ENCODE measurements around the gene KRTAP9-1.
"Not testable (repeated sequence)": the region's sequence is repeated elsewhere in the genome, so short reads cannot be mapped to it uniquely, and the experiment has no call there.

KRTAP9-1 gene

DNA sequence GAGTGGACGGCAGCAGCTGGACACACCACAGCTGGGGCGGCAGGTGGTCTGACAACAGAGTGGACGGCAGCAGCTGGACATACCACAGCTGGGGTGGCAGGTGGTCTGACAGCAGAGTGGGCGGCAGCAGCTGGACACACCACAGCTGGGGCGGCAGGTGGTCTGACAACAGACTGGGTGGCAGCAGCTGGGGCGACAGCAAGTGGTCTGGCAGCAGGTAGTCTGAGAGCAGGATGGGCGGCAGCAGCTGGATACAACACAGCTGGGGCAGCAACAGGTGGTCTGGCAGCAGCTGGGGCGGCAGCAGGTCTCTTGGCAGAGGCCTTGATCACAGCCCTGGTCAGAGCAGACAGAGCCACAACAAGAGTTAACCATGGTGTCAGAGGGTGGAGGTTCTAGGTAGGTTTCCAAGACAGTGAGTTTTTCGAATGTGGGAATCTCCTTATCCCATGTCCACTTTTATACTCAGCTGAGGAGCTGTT is 5.2 kb upstream of the KRTAP9-1 start, which contains the start of gene KRTAP4-1:
Gene KRTAP4-1, minus strand, starts transcription at position 432 of the 482 bp plus-strand sequence. Its CDS starts 57 bp downstream, at position 375.
- DNase-seq, result no peak

DNA sequence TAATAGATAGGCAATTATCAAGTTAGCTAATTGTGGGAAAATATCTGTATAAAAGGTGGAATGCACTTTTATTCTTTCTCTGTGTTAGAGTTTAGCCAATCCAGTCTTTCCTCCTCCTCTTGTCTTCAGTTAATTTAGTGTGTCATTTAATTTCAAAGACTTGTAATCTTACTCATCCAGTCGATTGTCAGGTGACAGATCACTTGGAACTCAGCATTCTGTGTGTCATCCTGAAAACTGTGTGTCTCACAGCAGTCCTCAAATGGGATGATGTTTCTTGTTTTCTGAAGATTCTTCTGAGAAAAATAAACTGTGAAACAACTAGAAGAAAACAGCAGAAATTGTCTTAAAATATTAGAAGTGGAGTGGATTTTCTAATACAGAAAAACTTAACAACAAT is 4.7 kb upstream of the KRTAP9-1 start:
- DNase-seq, result no peak

DNA sequence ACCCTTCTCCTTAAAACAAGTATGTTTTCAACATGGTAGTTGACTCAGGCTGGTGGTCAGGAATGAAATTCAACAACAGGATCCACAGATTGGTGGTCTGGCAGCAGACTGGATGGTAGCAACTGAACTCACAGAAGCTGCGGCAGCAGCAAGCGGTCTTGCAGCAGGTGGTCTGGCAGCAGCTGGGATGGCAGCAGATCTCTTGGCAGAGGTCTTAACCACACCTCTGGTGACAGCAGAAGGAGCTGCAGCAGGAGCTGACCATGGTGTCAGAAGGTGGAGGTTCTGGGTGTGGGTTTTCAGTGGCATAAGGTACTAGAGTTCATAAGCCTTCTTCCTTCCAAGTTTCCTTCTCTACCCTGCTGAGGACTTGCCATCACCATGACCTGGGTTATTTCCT is 2.8 kb upstream of the KRTAP9-1 start:
- no peak for DNase-seq

DNA sequence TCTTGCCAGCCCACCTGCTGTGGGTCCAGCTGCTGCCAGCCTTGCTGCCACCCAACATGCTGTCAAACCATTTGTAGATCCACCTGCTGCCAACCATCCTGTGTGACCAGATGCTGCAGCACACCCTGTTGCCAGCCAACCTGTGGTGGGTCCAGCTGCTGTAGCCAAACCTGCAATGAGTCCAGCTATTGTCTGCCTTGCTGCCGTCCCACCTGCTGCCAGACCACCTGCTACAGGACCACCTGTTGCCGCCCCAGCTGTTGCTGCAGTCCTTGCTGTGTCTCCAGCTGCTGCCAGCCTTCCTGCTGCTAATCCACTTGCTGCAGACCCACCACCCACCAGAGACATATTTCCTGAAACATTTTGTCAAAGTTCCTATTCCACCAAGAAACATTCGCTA is 641 bp downstream of the KRTAP9-1 start:
- DNase-seq, result no peak

DNA sequence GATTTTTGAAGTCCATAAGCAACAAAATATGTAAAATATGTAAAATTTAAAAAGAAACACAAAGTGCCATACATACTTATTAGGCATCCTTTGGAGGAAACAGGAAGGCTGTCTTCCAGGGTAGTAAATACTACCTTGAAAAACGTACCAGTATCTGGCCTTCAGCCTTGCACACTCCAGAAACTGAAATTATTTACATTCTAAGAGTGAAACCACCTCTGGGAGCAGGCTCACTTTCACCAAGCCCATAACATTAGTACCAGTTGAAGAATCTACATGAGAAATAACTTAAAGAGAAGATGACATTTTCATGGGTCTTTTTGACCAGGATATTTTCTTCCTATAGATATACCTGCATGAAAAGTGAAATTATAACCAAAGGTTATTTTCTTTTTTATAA is 6.4 kb downstream of the KRTAP9-1 start:
- no peak for DNase-seq

DNA sequence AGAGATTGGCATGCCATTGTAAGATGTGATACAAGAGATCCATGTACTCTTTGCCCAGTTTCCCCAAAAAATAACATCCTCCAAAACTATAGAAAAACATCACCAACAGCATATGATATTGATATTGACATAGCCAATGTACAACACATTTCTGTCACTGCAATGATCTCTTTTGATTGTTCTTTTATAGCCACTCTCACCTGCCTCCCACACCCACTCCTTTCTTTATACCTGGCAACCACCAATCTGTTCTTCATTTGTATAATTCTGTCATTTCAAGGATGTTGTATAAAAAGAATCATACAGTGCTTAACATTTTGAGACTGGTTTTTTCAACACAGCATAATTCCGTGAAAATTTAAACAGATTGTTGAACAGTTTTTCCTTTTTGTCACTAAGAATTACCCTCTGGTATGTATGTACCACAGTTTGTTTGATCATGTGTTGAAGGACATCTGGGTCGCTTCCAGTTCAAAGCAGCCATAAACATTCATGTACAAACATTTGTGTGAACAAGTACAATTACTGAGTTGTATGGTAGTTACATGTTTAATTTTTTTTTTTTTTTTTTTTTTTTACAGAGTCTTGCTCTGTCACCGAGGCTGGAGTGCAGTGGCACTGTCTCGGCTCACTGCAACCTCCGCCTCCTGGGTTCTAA is 9.9 kb downstream of the KRTAP9-1 start:
- no peak for DNase-seq

DNA sequence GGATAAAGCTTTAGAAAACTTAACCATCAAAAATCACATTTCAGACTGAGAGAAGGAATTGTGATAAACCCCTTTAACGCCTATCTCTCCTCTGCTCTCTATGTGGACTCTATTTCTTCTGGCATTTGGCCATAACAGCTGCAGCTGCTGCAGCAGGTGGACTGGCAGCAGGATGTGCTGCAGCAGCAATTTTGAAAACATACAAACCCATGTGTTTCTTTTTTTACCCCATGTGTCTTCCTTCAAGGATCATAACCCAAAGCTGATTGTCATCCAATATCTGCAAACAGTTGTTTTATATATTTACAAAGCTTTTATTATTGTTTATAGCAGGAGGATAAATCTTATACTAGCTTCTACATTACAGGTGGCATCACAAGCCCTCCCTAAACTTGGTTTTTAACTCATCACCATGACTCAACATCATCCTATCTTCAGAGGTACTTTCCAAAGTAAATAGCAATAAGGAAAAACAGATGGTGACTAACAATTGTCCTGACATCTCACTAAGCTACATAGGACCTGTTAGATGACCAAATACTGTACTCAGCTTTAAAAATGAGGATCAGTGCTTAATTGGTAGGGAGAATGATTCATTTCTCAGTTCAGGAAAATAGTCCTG is 22.3 kb downstream of the KRTAP9-1 start:
- no peak for DNase-seq

DNA sequence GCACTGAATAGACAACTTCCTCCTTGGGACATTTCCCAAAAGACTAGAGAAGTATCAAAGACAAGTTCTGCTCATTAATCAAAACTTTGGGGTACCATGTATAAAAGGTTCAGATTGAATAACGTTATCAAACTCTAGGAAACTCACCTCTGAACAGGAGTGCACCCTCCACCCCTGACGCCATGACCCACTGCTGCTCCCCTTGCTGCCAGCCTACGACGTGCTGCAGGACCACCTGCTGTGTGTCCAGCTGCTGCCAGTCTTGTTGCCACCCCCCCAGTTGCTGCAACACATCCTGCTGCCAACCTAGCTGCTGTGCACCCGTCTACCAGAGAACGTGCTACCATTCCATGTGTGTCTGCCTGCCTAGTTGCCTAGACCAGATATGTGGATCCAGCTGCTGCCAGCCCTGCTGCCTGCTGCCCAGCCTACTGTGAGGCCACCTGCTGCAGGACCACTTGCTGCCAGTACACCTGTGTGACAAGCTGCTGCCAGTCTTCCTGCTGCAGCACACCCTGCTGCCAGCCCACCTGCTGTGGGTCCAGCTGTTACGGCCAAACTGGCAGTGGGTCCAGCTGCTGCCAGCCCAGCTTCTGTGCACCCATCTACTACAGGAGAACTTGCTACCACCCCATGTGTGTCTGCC is 23.0 kb downstream of the KRTAP9-1 start:
- no peak for DNase-seq

DNA sequence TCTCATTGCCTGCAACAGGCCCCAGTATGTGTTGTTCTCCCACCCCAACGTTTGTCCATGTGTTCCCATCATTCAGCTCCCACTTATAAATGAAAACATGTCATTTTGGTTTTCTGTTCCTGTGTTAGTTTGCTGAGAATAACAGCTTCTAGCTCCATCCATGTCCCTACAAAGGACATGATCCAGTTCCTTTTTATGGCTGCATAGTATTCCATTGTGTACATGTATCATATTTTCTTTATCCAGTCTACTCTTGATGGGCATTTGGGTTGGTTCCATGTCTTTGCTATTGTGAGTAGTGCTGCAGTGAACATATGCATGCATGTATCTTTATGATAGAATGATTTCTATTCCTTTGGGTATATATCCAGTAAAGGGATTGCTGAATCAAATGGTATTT is 26.0 kb downstream of the KRTAP9-1 start:
- no peak for DNase-seq

DNA sequence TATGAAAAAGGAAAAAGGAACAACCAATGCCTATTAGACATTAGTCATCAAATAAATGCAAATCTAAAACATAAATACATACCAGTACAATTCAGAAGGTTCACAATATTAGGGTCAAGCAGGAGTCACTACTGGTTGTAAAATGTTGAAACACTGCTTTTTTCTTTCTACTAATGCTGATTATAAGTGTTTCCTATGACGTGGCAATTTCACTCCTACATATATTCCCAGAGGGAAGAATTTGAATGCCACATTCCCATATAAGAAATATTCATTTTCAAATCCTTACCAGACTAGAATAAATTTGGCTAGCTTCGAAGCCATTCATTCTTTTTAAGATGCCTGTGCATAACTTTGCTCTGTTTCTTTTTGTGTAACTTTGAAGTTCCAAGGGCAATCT is 34.1 kb downstream of the KRTAP9-1 start:
- DNase-seq, result no peak

DNA sequence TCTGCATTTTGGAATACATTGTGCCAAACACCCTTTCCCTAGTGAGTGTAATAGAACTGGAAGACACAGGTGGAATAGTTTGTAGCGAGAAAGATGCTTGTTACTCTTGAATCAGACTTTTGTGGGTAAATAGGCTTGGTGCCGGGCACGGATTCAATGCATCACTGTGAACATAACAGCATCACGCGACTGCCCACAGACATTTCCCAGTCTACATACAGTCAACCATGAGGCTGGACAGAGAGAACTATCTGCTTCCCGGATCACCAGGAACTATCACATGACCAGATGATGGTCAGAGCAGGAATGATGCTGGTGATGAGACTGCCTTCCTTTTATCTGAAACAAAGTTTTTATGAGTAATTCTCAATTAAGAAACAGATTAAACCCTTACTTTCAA is 36.4 kb downstream of the KRTAP9-1 start:
- DNase-seq, result no peak

DNA sequence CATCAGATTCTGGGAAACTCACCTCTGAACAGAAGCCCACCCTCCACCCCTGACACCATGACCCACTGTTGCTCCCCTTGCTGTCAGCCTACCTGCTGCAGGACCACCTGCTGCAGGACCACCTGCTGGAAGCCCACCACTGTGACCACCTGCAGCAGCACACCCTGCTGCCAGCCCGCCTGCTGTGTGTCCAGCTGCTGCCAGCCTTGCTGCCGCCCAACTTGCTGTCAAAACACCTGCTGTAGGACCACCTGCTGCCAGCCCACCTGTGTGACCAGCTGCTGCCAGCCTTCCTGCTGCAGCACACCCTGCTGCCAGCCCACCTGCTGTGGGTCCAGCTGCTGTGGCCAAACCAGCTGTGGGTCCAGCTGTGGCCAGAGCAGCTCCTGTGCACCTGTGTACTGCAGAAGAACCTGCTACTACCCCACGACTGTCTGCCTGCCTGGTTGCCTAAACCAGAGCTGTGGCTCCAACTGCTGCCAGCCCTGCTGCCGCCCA is 37.0 kb downstream of the KRTAP9-1 start, which contains the start of gene KRTAP9-2:
Gene KRTAP9-2, plus strand, starts transcription at position 51 of the 498 bp plus-strand sequence. Its CDS starts 7 bp downstream, at position 58.
- DNase-seq, result not testable (repeated sequence)

DNA sequence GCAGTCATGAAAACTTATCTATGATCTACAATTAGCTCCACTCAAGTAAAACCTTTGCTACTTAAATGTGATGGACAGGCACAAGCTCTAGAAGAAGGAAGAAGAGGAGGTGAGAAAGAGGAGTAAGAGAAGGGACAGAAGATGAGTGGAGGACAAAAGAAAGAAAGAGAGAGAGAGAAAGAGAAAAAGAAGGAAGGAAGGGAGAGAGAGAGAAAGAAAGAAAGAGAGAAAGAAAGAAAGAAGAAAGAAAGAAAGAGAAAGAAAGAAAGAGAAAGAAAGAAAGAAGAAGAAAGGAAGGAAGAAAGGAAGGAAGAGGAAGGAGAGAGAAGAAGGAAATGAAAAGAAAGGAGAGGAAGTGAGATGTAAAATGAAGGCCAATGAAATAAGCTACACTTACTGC is 40.4 kb downstream of the KRTAP9-1 start:
- DNase-seq, result no peak

DNA sequence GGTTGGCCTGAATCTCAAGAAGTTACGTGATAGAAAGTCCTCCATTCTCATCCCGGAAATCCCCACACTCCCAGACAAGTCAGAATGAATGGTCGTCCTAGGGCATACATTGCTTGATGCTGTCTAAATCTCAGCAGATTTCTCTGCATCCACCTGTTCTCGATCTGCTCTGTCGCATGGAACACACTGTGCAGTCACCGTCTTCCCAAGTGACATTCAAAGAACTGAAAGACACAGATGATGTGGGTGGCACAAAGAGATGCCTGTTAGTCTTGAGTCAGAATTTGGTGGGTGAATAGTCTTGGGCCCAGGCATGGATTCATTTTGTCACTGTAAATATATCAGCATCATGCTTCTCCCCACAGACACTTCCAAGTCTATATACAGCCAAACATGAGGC is 42.0 kb downstream of the KRTAP9-1 start:
- DNase-seq, result no peak

DNA sequence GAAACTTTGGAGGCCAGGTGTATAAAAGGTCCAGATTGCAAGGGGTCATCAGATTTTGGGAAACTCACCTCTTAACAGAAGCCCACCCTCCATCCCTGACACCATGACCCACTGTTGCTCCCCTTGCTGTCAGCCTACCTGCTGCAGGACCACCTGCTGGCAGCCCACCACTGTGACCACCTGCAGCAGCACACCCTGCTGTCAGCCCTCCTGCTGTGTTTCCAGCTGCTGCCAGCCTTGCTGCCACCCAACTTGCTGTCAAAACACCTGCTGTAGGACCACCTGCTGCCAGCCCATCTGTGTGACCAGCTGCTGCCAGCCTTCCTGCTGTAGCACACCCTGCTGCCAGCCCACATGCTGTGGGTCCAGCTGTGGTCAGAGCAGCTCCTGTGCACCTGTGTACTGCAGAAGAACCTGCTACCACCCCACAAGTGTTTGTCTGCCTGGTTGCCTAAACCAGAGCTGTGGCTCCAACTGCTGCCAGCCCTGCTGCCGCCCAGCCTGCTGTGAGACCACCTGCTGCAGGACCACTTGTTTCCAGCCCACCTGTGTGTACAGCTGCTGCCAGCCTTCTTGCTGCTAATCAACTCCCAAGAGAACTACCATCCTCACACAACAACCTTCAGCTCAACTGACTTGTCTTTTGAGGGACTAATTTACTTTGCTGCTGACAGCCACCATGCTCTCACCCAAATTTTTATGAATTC is 42.9 kb downstream of the KRTAP9-1 start, which contains the start of gene KRTAP9-3:
Gene KRTAP9-3, plus strand, starts transcription at position 51 of the 707 bp plus-strand sequence. Its CDS starts 53 bp downstream, at position 104.
- not testable (repeated sequence) for DNase-seq

DNA sequence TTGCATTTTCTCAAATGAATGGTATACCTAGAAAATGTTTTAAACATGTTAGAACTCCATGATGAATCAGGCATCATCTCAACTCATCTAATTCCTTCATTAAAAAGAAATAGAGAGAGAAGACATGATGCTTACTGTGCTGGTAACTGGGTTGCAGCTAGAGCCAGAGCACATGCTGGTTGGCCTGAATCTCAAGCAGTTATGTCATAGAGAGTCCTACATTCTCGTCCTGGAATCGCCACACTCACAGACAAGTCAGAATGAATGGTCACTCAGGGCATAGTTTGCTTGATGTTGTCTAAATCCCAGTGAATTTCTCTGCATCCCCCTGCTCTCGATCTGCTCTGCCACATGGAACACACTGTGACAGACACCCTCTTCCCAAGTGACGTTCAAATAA is 47.4 kb downstream of the KRTAP9-1 start:
- not testable (repeated sequence) for DNase-seq

DNA sequence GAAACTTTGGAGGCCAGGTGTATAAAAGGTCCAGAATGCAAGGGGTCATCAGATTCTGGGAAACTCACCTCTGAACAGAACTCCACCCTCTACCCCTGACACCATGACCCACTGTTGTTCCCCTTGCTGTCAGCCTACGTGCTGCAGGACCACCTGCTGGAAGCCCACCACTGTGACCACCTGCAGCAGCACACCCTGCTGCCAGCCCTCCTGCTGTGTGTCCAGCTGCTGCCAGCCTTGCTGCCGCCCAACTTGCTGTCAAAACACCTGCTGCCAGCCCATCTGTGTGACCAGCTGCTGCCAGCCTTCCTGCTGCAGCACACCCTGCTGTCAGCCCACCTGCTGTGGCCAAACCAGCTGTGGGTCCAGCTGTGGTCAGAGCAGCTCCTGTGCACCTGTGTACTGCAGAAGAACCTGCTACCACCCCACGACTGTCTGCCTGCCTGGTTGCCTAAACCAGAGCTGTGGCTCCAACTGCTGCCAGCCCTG is 48.3 kb downstream of the KRTAP9-1 start, which contains the start of gene KRTAP9-8:
Gene KRTAP9-8, plus strand, starts transcription at position 51 of the 489 bp plus-strand sequence. Its CDS starts 53 bp downstream, at position 104.
- not testable (repeated sequence) for DNase-seq

Data from CD4-positive, alpha-beta T cell treated with Interleukin-1 beta for 1 hour (primary cell).